ENCODE results near the gene CANT1. TPM values are rescaled to one million over a fixed set of nuclear protein-coding genes. Genes with fewer than 3 reads are reported as not detected.

The CANT1 gene
- 10 to 100 TPM; 59.9 to 66.0 TPM for total RNA-seq

GRCh38 chr17:79009397-79010303, at the start of gene CANT1:
Gene CANT1, minus strand, starts transcription at chr17:79009764. Its CDS starts 12,142 bp downstream, at chr17:78997622.

DNA sequence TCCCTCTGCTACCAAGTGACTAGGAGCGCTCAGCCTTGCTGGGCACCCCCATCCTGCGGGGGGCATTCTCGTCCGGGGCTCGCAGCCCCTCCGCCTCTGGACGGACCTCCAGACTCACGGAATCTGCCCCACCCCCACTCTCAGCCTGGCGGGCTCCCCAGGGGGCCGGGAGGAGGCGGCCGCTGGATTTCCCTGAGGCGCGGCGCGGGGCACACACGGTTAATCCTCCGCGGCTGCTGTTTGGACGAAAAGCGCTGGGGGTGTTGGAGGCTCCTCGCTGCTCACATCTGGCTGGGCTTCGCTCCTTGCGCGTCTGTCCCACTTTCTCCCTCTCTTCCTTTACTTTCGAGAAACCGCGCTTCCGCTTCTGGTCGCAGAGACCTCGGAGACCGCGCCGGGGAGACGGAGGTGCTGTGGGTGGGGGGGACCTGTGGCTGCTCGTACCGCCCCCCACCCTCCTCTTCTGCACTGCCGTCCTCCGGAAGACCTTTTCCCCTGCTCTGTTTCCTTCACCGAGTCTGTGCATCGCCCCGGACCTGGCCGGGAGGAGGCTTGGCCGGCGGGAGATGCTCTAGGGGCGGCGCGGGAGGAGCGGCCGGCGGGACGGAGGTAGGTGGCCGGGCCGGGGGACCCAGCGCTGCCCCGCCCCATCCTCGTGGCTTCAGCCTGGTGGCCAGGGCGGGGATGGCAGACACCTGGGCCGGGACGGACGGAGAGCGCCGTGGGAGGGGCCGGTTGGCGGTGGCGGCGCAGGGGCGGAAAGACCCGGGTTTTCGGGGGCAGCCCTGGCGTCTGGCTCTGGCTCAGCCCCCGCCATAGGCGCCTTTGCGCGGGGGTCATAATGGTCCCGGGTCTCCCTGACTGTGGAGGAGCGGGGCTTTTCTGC, 14.6 kb upstream of the CANT1 start, which contains the start of gene C1QTNF1:
TSS of gene C1QTNF1 (plus strand) at position 284 of the 886 bp plus-strand sequence. CDS start 19,800 bp downstream, outside the sequence.

DNA sequence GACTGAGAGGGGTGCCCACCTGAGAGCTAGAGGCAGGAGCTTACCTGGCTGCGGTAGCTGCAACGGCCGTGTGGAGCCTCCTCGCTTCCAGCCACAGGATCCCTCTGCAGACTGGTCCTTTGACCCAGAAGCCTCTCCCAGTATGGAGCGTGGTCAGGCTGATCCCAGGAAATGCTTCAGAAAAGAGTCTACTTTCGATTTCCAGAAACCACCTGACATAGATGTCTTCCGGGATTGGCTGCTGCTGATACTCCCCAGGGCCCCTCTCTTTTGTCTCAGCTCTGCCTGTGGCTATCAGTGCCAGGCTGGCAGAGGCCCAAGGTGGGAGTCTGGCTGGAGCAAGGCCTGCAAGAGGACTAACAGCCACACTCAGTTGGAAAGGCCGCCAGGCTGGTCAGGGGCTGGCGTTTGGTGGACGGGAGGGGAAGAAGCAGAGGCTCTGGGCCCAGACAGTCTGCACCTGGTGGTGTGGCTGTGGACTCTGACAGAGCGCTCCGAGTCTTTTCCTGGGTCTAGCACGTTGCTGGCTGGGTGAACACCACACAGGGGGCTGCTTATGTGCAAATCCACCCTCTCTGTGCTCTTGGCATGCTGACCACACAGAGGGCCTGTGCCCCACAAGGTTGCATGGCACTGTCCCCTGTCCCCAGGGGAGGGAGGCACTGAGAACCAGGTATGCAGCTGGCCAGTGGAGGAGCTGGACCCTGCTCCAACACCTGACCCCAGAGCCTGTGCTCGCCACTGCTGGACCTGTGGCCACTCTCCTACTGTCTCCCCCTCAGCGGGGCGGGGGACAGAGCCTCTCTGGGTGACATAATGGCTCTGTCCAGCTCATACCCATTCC, 29.6 kb downstream of the CANT1 start, which contains the start of gene LGALS3BP:
TSS of gene LGALS3BP (minus strand) at position 144 of the 844 bp plus-strand sequence. CDS start 2,732 bp downstream, outside the sequence.

Other genes with a start within 250 kb of the CANT1 start
- gene CYTH1, start 227.5 kb downstream of the CANT1 start, total RNA-seq, result 100 to 1,000 TPM; 275 to 305 TPM
- 10 to 100 TPM; 79.2 to 85.6 TPM for gene USP36, start 168.9 kb downstream of the CANT1 start, total RNA-seq
- not detected for gene CEP295NL, start 106.6 kb downstream of the CANT1 start, total RNA-seq
- gene TIMP2, start 84.4 kb downstream of the CANT1 start, total RNA-seq, result under 1 TPM; 0.51 to 0.71 TPM
- 100 to 1,000 TPM; 176 to 182 TPM for gene LGALS3BP, start 29.8 kb downstream of the CANT1 start, total RNA-seq
- not detected for gene C1QTNF1, start 14.4 kb upstream of the CANT1 start, total RNA-seq
- 10 to 100 TPM; 54.2 to 58.3 TPM for gene ENGASE, start 65.1 kb upstream of the CANT1 start, total RNA-seq